B cell (primary cell): ENCODE results near the gene L3MBTL1. TPM values are rescaled to one million over a fixed set of nuclear protein-coding genes. Genes with fewer than 3 reads are reported as not detected.

Experiments
- ATAC-seq: fragments of 200-7000 bp; cut with Tn5 transposase; one replicate; pipeline ENCODE4 v1.10.0; 2021; ENCODE audit warnings: low read depth, mild to moderate bottlenecking, moderate number of reproducible peaks, moderate library complexity
- CTCF ChIA-PET: fragments of 350-600 bp; sonication (Branson Sonifier 250); formaldehyde crosslinking; loops from one replicate; lab custom pipeline; 2021; ENCODE audit warnings: antibody characterized with exemption, inconsistent platforms; lab: Charles Lee
- POLR2A ChIA-PET: fragments of 350-600 bp; sonication (Branson Sonifier 250); formaldehyde crosslinking; loops from one replicate; lab custom pipeline; 2021; ENCODE audit warnings: antibody characterized with exemption; lab: Charles Lee
- DNase-seq: peaks from one replicate; pipeline ENCODE4 v3.0.0; 2013
- H2AFZ ChIP-seq: 2 replicates; pipeline ENCODE4 v1.6.1; 2012; ENCODE audit warnings: mild to moderate bottlenecking, low read depth, low read length; ENCODE audit not compliant: insufficient read depth, poor library complexity, severe bottlenecking
- H3K27ac ChIP-seq, 2 donors: 1 replicate in 1 of 2; 2 replicates in 1 of 2; pipeline ENCODE4 v1.5.1; 2012 to 2013; ENCODE audit warnings: low read length in 2 of 2, mild to moderate bottlenecking in 2 of 2, moderate library complexity in 1 of 2
- H3K27me3 ChIP-seq, 4 experiments: fragments of 200-600 bp in 1 of 4; sonication (generic) in 1 of 4; replicated peaks in 1 of 4; 1 replicate in 2 of 4; 2 replicates in 2 of 4; pipeline versions ENCODE4 v1.6.1 to v1.7.0; 2013 to 2016; ENCODE audit warnings: low read length in 3 of 4, mild to moderate bottlenecking in 2 of 4, mixed read lengths in 1 of 4, moderate library complexity in 1 of 4; ENCODE audit not compliant: insufficient read depth in 4 of 4, control insufficient read depth in 3 of 4; ENCODE audit errors: control extremely low read depth in 1 of 4
- H3K36me3 ChIP-seq, 2 experiments: replicated peaks in 1 of 2; 1 replicate in 1 of 2; 2 replicates in 1 of 2; pipeline versions ENCODE4 v1.6.1 to v1.7.1; 2013; ENCODE audit warnings: low read length in 1 of 2; ENCODE audit not compliant: insufficient read depth in 2 of 2, control insufficient read depth in 1 of 2; ENCODE audit errors: control extremely low read depth in 1 of 2, extremely low read depth in 1 of 2
- H3K4me1 ChIP-seq, 2 donors: fragments of 200-600 bp in 1 of 2; sonication (generic) in 1 of 2; 1 replicate in 1 of 2; 2 replicates in 1 of 2; pipeline versions ENCODE4 v1.5.1 to v1.6.1; 2013 to 2017; ENCODE audit warnings: low read length in 2 of 2; ENCODE audit not compliant: control insufficient read depth in 2 of 2, insufficient read depth in 2 of 2
- H3K4me2 ChIP-seq: replicated peaks from 2 replicates; pipeline ENCODE3; 2012; ENCODE audit warnings: mild to moderate bottlenecking, low read depth, low read length; ENCODE audit not compliant: poor library complexity, severe bottlenecking
- H3K4me3 ChIP-seq, 5 experiments: fragments of 200-600 bp in 1 of 5; sonication (generic) in 1 of 5; 1 replicate in 3 of 5; 2 replicates in 2 of 5; pipeline versions ENCODE4 v1.5.1 to v1.7.0; 2011 to 2016; ENCODE audit warnings: low read length in 4 of 5, mild to moderate bottlenecking in 4 of 5, low read depth in 2 of 5, control low read depth in 1 of 5, moderate library complexity in 1 of 5; ENCODE audit not compliant: insufficient read depth in 1 of 5; ENCODE audit errors: control extremely low read depth in 1 of 5, extremely low read depth in 1 of 5
- H3K79me2 ChIP-seq: fragments of 200-600 bp; sonication (generic); one replicate; pipeline ENCODE4 v1.6.0; 2016; ENCODE audit warnings: low read length; ENCODE audit not compliant: control insufficient read depth, insufficient read depth
- H3K9ac ChIP-seq: fragments of 200-600 bp; sonication (generic); 2 replicates; pipeline ENCODE4 v1.6.1; 2017; ENCODE audit warnings: mild to moderate bottlenecking, low read length, moderate library complexity
- H3K9me3 ChIP-seq, 3 donors: one replicate each; pipeline versions ENCODE4 v1.6.1 to v1.7.1; 2013; ENCODE audit warnings: low read length in 2 of 3; ENCODE audit not compliant: control insufficient read depth in 2 of 3, insufficient read depth in 1 of 3; ENCODE audit errors: control extremely low read depth in 1 of 3
- H4K20me1 ChIP-seq: 2 replicates; pipeline ENCODE4 v1.6.0; 2012; ENCODE audit warnings: mild to moderate bottlenecking, low read length; ENCODE audit not compliant: insufficient read depth, control insufficient read depth, poor library complexity, severe bottlenecking
- H3K27ac Mint-ChIP-seq: one replicate; pipeline ENCODE4 v1.8.0; 2021; ENCODE audit warnings: mixed read lengths
- H3K27me3 Mint-ChIP-seq: one replicate; pipeline ENCODE4 v1.8.0; 2021; ENCODE audit warnings: mixed read lengths
- H3K4me1 Mint-ChIP-seq: one replicate; pipeline ENCODE4 v1.8.0; 2021; ENCODE audit warnings: mixed read lengths
- H3K4me3 Mint-ChIP-seq: one replicate; pipeline ENCODE4 v1.8.0; 2021; ENCODE audit warnings: mixed read lengths
- H3K9me3 Mint-ChIP-seq: one replicate; pipeline ENCODE4 v1.8.0; 2022; ENCODE audit warnings: mixed read lengths; ENCODE audit not compliant: insufficient read depth
- EZH2 ChIP-seq: IDR thresholded peaks from 2 replicates; pipeline ENCODE4 v1.6.1; 2012; ENCODE audit warnings: borderline replicate concordance, low read depth, mild to moderate bottlenecking, moderate library complexity, low read length; ENCODE audit not compliant: insufficient read depth, poor library complexity, severe bottlenecking
- WGBS: methylation state at CpG from one replicate; pipeline ENCODE4 v1.1.5; 2013; ENCODE audit warnings: missing lambda C conversion rate; ENCODE audit not compliant: insufficient coverage; 5-methylcytosine and 5-hydroxymethylcytosine counted together
- intact Hi-C: fragments of 100-400 bp; cut with micrococcal nuclease; formaldehyde crosslinking; loops from one replicate; pipeline ENCODE4 v1.10.0; 2022
- polyA plus RNA-seq: library from polyadenylated mRNA; depleted of rRNA; stranded (reverse); fragments of >200 nt; gene quantifications from 2 replicates; pipeline ENCODE4 v1.2.3, GENCODE V29; 2012
- total RNA-seq, 2 donors: library from RNA; stranded (reverse); fragments of 120-200 nt in 1 of 2; gene quantifications; 1 replicate in 1 of 2; 2 replicates in 1 of 2; pipeline versions ENCODE4 v1.2.3 to v1.2.4, GENCODE V29; 2013 to 2022
- TF ChIP-seq, protein P1 (sequence below): fragments of 200-600 bp; IDR thresholded peaks from one replicate; pipeline ENCODE4 v1.8.0; 2022; ENCODE audit warnings: antibody characterized with exemption, mild to moderate bottlenecking

The L3MBTL1 gene
- total and polyA plus RNA-seq, 2 donors (not counting 1 experiment from before 2014, with no cell fraction given): 15.6 to 31.4 TPM

DNA sequence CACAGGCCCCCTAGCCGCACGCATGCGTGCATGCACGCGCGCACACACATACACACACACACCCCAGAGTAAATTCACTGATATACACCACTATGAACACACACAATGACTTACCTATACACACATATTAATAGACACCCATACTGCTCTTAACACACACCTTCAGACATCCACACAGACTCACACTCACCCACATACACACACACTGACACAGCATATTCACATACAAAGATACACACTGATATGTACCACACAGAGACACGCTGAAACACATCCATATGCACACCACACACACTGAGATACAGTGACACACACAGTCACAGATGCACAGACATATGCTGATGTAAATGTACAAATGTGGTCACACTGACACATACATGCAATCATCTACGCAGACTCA lies 57.0 kb downstream of the L3MBTL1 start:
- no peaks in the 10 kb centered on the region for H3K4me1 ChIP-seq
- H3K79me2 ChIP-seq: no peaks in the 10 kb centered on the region
- no peaks in the 10 kb centered on the region for H3K27me3 Mint-ChIP-seq
- no peaks in the 10 kb centered on the region for H3K4me1 Mint-ChIP-seq
- H3K27ac ChIP-seq: no peak overlapping the region
- no peak for DNase-seq
- no peak overlapping the region for H3K4me2 ChIP-seq
- WGBS: over 99% methylated on average over 8 of the region's 8 CpGs
- H2AFZ ChIP-seq: no peak overlapping the region
- H3K4me3 Mint-ChIP-seq: no peak overlapping the region
- no peaks in the 10 kb centered on the region for H3K27me3 ChIP-seq
- CTCF ChIA-PET: interaction anchor here (1.7 to 1.8 kb wide), 2 partner anchors 125 to 127 kb away, joined by 4 read pairs; no protein-coding TSS in a partner anchor
- no peaks in the 10 kb centered on the region for H3K9me3 Mint-ChIP-seq
- no peak for ATAC-seq
- TF ChIP-seq EZH2: no peak
- TF ChIP-seq, protein P1, sequence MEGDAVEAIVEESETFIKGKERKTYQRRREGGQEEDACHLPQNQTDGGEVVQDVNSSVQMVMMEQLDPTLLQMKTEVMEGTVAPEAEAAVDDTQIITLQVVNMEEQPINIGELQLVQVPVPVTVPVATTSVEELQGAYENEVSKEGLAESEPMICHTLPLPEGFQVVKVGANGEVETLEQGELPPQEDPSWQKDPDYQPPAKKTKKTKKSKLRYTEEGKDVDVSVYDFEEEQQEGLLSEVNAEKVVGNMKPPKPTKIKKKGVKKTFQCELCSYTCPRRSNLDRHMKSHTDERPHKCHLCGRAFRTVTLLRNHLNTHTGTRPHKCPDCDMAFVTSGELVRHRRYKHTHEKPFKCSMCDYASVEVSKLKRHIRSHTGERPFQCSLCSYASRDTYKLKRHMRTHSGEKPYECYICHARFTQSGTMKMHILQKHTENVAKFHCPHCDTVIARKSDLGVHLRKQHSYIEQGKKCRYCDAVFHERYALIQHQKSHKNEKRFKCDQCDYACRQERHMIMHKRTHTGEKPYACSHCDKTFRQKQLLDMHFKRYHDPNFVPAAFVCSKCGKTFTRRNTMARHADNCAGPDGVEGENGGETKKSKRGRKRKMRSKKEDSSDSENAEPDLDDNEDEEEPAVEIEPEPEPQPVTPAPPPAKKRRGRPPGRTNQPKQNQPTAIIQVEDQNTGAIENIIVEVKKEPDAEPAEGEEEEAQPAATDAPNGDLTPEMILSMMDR: no peak
- intact Hi-C loops: no loop called here
- POLR2A ChIA-PET: no interaction called here
- no peaks in the 10 kb centered on the region for H3K9me3 ChIP-seq
- H4K20me1 ChIP-seq: no peaks in the 10 kb centered on the region
- H3K4me3 ChIP-seq: no peak overlapping the region
- no peak overlapping the region for H3K27ac Mint-ChIP-seq
- H3K9ac ChIP-seq: no peak overlapping the region
- H3K36me3 ChIP-seq: no peaks in the 10 kb centered on the region

DNA sequence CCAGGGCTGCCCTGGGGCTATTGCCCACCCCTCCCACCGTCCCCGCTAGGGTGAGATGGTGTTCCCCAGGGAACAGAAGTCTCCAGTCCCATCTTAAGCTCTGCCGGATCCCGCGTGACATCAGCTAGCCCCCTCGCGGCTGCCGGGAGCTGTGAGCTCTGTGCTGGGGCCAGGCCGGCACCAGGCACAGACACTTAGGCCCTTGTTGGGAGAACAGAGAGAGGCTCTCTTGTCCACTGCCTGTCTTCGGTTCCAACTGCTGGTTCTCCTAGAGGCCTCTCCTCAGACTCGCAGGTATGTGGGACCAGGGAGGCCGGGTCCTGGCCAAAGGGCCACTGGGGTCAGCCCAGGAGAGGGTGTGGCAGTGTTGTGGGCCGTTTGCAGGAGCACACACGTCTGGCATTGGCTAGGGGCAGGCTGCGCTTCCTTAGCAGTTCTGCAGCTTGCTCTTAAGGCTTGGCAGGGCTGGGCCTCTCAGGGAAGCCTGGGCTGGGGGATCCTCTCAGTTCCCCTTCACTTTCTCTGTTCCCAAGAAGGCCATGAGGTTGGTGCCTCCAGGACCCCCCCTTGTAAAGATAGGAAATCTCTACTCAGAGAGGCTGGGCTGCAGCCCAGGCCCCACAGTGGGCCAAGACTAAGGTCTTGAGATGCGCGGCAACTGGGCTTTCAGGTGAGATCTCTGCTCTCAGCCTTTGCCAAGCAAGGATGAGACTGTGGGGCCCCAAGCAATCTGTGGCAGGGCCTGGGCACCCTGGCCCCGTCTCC lies 57.7 kb downstream of the L3MBTL1 start:
- Histone ChIP-seq H3K27me3 (no peaks in the 10 kb centered on the region), H3K4me3 (no peak overlapping the region), H3K9ac (no peak overlapping the region), H3K9me3 (no peaks in the 10 kb centered on the region), H3K27ac (no peak overlapping the region), H3K36me3 (no peaks in the 10 kb centered on the region), H3K79me2 (no peaks in the 10 kb centered on the region), H3K4me1 (no peaks in the 10 kb centered on the region), H3K4me2 (no peak overlapping the region), H2AFZ (no peak overlapping the region), H4K20me1 (no peaks in the 10 kb centered on the region)
- no peak for DNase-seq
- Mint-ChIP-seq H3K9me3 (no peaks in the 10 kb centered on the region), H3K4me1 (no peaks in the 10 kb centered on the region), H3K27ac (no peak overlapping the region), H3K4me3 (no peak overlapping the region), H3K27me3 (no peaks in the 10 kb centered on the region)
- 94% methylated on average over 18 of the region's 18 CpGs for WGBS
- ChIA-PET POLR2A (no interaction called here), CTCF (interaction anchor here (1.8 kb wide), 1 partner anchor 127 kb away, joined by 4 read pairs; no protein-coding TSS in a partner anchor)
- intact Hi-C loops: no loop called here
- no peak for ATAC-seq
- TF ChIP-seq EZH2: no peak
- TF ChIP-seq, protein P1: no peak
